Measurements from ENCODE around the gene MBD6. TPM values are rescaled to one million over a fixed set of nuclear protein-coding genes. Genes with fewer than 3 reads are reported as not detected.

MBD6 gene
- total and polyA plus RNA-seq, 2 of the 13 experiments (the other 11 are each of a cell fraction or from before 2014, with no cell fraction given) = 4.1 to 5.9 TPM

GRCh38 chr12:57520053-57520818 is 2.4 kb upstream of the MBD6 start, which contains the start of gene DDIT3 (continued):
- TF ChIP-seq ZNF407 (CRISPR knock-in tag; IDR thresholded peaks at IDR 0.05; ENCODE audit: not compliant biosample characterization) = no peak
- no peak for TF ChIP-seq ETV6 (CRISPR knock-in tag; conservative IDR thresholded peaks at IDR 0.05)
- no peak for TF ChIP-seq KLF12 (CRISPR knock-in tag; IDR thresholded peaks at IDR 0.05; ENCODE audit: borderline replicate concordance)
- TF ChIP-seq ATF3 (CRISPR knock-in tag; IDR thresholded peaks at IDR 0.05) = peak; percentile 90; the same call in 1 of the 2 replicates
- TF ChIP-seq DNMT3B (CRISPR knock-in tag; conservative IDR thresholded peaks at IDR 0.05) = no peak
- no peak for TF ChIP-seq ZNF703 (CRISPR knock-in tag; IDR thresholded peaks at IDR 0.05; ENCODE audit: borderline replicate concordance)
- TF ChIP-seq IRX3 (CRISPR knock-in tag; IDR thresholded peaks at IDR 0.05; ENCODE audit: borderline replicate concordance, low read depth) = no peak
- TF ChIP-seq ATF6 (CRISPR knock-in tag; conservative IDR thresholded peaks at IDR 0.05) = peak; percentile 42; the same call in 1 of the 2 replicates
- peak; percentile 98 for TF ChIP-seq SP4 (CRISPR knock-in tag; IDR thresholded peaks at IDR 0.05)
- no peak for TF ChIP-seq YY1 (IDR thresholded peaks at IDR 0.05; ENCODE audit: insufficient read depth, insufficient replicate concordance, low read depth, low read length)
- 0 out of 2 replicates have a peak, but pooled peaks have one; percentile 76 for TF ChIP-seq ZNF557 (CRISPR knock-in tag; IDR thresholded peaks at IDR 0.05)
- TF ChIP-seq SMARCC2 (IDR thresholded peaks at IDR 0.05) = no peak
- TF ChIP-seq FOXJ3 (CRISPR knock-in tag; IDR thresholded peaks at IDR 0.05; ENCODE audit: borderline replicate concordance) = no peak
- TF ChIP-seq NR0B2 (CRISPR knock-in tag; IDR thresholded peaks at IDR 0.05) = peak; percentile 78; the same call in 1 of the 2 replicates
- no peak for TF ChIP-seq ZNF7 (CRISPR knock-in tag; IDR thresholded peaks at IDR 0.05)
- no peak for TF ChIP-seq RELA (CRISPR knock-in tag; IDR thresholded peaks at IDR 0.05)
- peak; percentile 54 for TF ChIP-seq AGO1 (IDR thresholded peaks at IDR 0.05; ENCODE audit: low read depth, low read length, poor library complexity, severe bottlenecking)

Measured in HepG2 (cell line).